ENCODE data around the gene DDX39A. TPM values are rescaled to one million over a fixed set of nuclear protein-coding genes. Genes with fewer than 3 reads are reported as not detected.

The DDX39A gene
- polyA plus RNA-seq, 1 of the 3 experiments (the other 2 are of a cell fraction), result 88.8 TPM

- Histone ChIP-seq H3K4me3 (ENCODE audit: low read depth in 2 of 2, low read length in 1 of 2) (no peak overlapping the region), H3K27ac (ENCODE audit: low read depth in 2 of 2, low read length in 1 of 2) (no peak overlapping the region; a peak in 1 of 4 replicates), H3K4me2 (no peak overlapping the region), H3F3A (replicated peaks; ENCODE audit: insufficient read depth) (peaks cover 8% of the 10 kb centered on the region), H3K36me3 (replicated peaks in 1 of 2; ENCODE audit: control insufficient read depth in 1 of 2, insufficient read depth in 2 of 2, low read length in 1 of 2) (peaks cover 30 to 52% of the 10 kb centered on the region in 2 experiments), H3K27me3 (ENCODE audit: insufficient read depth) (no peaks in the 10 kb centered on the region), H3K9me3 (no peaks in the 10 kb centered on the region), H2AFZ (ENCODE audit: low read depth) (no peak overlapping the region), H4K20me1 (ENCODE audit: insufficient read depth) (peaks cover 64% of the 10 kb centered on the region), H3K79me2 (ENCODE audit: insufficient read depth) (peaks cover 61% of the 10 kb centered on the region), H3K4me1 (ENCODE audit: control insufficient read depth in 1 of 2, insufficient read depth in 2 of 2, low read depth in 1 of 2, low read length in 1 of 2) (peaks cover 11% of the 10 kb centered on the region in 2 experiments; a peak in 2 of 4 replicates), H3K9ac (no peak overlapping the region), H3K9me2 (no peaks in the 10 kb centered on the region)
- DNase-seq, result no peak
- TF ChIP-seq FOXM1 (IDR thresholded peaks at IDR 0.05; ENCODE audit: low read depth), result no peak
- no peak for TF ChIP-seq IRF3 (IDR thresholded peaks at IDR 0.05; ENCODE audit: low read depth, low read length)
- TF ChIP-seq NFIC (IDR thresholded peaks at IDR 0.05; ENCODE audit: borderline replicate concordance), result no peak
- TF ChIP-seq PBX3 (IDR thresholded peaks at IDR 0.05), result no peak
- TF ChIP-seq REST (IDR thresholded peaks at IDR 0.05; ENCODE audit: low read depth, low read length), result no peak
- no peak for TF ChIP-seq MEF2A (IDR thresholded peaks at IDR 0.05; ENCODE audit: borderline replicate concordance, low read depth)
- no peak for TF ChIP-seq FOXJ3 (CRISPR knock-in tag; IDR thresholded peaks at IDR 0.05)
- no peak for TF ChIP-seq TCF12 (IDR thresholded peaks at IDR 0.05)
- TF ChIP-seq JUND (IDR thresholded peaks at IDR 0.05), result no peak
- no peak for TF ChIP-seq EZH2phosphoT487 (IDR thresholded peaks at IDR 0.05; ENCODE audit: borderline replicate concordance, low read depth)
- no peak for TF ChIP-seq GABPA (IDR thresholded peaks at IDR 0.05; ENCODE audit: low read depth)
- ChIA-PET CTCF (interaction anchor here (1.4 to 2.7 kb wide), 2 partner anchors 63 to 271 kb away, joined by 3 to 10 read pairs; no protein-coding TSS in a partner anchor), POLR2A (no interaction called here)
- 90% methylated on average over 8 of the region's 8 CpGs for WGBS (ENCODE audit: low lambda C conversion rate)
Observed at GRCh38 chr19:14411938-14412245, 7.2 kb downstream of the DDX39A start.
